Endodermal cell (in vitro differentiated cells): Measurements from ENCODE around the gene PHLDA2. TPM values are rescaled to one million over a fixed set of nuclear protein-coding genes. Genes with fewer than 3 reads are reported as not detected.

Experiments used
- DNase-seq: peaks from one replicate; pipeline ENCODE4 v3.0.0-alpha.2; 2017
- H3K27ac ChIP-seq: 2 replicates; pipeline ENCODE4 v1.5.1; 2013; ENCODE audit warnings: mild to moderate bottlenecking, low read depth, low read length, moderate library complexity
- H3K27me3 ChIP-seq: 2 replicates; pipeline ENCODE4 v1.6.1; 2013; ENCODE audit warnings: mild to moderate bottlenecking, low read length, moderate library complexity; ENCODE audit not compliant: insufficient read depth, control insufficient read depth, poor library complexity, severe bottlenecking
- H3K36me3 ChIP-seq: 2 replicates; pipeline ENCODE4 v1.7.0; 2013; ENCODE audit warnings: mild to moderate bottlenecking, low read length, moderate library complexity; ENCODE audit not compliant: control insufficient read depth, insufficient read depth
- H3K4me1 ChIP-seq: one replicate; pipeline ENCODE4 v1.7.0; 2013; ENCODE audit warnings: low read length; ENCODE audit not compliant: control insufficient read depth, insufficient read depth
- H3K4me3 ChIP-seq: 2 replicates; pipeline ENCODE4 v1.5.1; 2013; ENCODE audit warnings: mild to moderate bottlenecking, low read length, moderate library complexity
- H3K9ac ChIP-seq: 2 replicates; pipeline ENCODE4 v1.6.1; 2013; ENCODE audit warnings: mild to moderate bottlenecking, low read length, moderate library complexity; ENCODE audit not compliant: poor library complexity, severe bottlenecking; ENCODE audit errors: extremely low read depth
- H3K9me3 ChIP-seq: 2 replicates; pipeline ENCODE4 v1.6.1; 2013; ENCODE audit warnings: mild to moderate bottlenecking, low read length, moderate library complexity; ENCODE audit not compliant: control insufficient read depth
- H3K27ac Mint-ChIP-seq: 2 replicates; pipeline ENCODE4 v1.8.0; 2020; ENCODE audit warnings: mixed read lengths
- H3K27me3 Mint-ChIP-seq: 2 replicates; pipeline ENCODE4 v1.8.0; 2021; ENCODE audit warnings: mild to moderate bottlenecking, mixed read lengths; ENCODE audit not compliant: insufficient read depth
- H3K36me3 Mint-ChIP-seq: 2 replicates; pipeline ENCODE4 v1.8.0; 2020; ENCODE audit warnings: low read depth, mixed read lengths
- H3K4me1 Mint-ChIP-seq: 2 replicates; pipeline ENCODE4 v1.8.0; 2020; ENCODE audit warnings: mixed read lengths
- H3K4me3 Mint-ChIP-seq: 2 replicates; pipeline ENCODE4 v1.8.0; 2020; ENCODE audit warnings: mild to moderate bottlenecking, moderate library complexity, mixed read lengths
- H3K9me3 Mint-ChIP-seq: 2 replicates; pipeline ENCODE4 v1.8.0; 2020; ENCODE audit warnings: mild to moderate bottlenecking, mixed read lengths
- WGBS, 2 experiments: methylation state at CpG; one replicate each; pipeline versions ENCODE4 v1.1.5 to v1.1.7; 2013; ENCODE audit warnings: missing lambda C conversion rate in 2 of 2, mixed read lengths in 1 of 2; ENCODE audit not compliant: insufficient coverage in 1 of 2, insufficient read length in 1 of 2; 5-methylcytosine and 5-hydroxymethylcytosine counted together
- total RNA-seq, 2 donors: library from RNA; stranded (reverse); fragmentation: NEBNext Ultra II Directional in 1 of 2; extraction: Animal tissue kit (Norgen Biotek cat#: 25700) in 1 of 2; gene quantifications; 2 replicates in 1 of 2; 3 replicates in 1 of 2; pipeline ENCODE4 v1.2.1, GENCODE V29; 2021
- TF ChIP-seq, protein P1 (sequence below): fragments of 200-600 bp; sonication (generic); conservative IDR thresholded peaks from 2 replicates; pipeline ENCODE4 v1.5.0; 2021; ENCODE audit warnings: antibody characterized with exemption, mild to moderate bottlenecking

PHLDA2 gene
- total RNA-seq, 2 donors from 2014 or later = 3.0 to 5.1 TPM

DNA sequence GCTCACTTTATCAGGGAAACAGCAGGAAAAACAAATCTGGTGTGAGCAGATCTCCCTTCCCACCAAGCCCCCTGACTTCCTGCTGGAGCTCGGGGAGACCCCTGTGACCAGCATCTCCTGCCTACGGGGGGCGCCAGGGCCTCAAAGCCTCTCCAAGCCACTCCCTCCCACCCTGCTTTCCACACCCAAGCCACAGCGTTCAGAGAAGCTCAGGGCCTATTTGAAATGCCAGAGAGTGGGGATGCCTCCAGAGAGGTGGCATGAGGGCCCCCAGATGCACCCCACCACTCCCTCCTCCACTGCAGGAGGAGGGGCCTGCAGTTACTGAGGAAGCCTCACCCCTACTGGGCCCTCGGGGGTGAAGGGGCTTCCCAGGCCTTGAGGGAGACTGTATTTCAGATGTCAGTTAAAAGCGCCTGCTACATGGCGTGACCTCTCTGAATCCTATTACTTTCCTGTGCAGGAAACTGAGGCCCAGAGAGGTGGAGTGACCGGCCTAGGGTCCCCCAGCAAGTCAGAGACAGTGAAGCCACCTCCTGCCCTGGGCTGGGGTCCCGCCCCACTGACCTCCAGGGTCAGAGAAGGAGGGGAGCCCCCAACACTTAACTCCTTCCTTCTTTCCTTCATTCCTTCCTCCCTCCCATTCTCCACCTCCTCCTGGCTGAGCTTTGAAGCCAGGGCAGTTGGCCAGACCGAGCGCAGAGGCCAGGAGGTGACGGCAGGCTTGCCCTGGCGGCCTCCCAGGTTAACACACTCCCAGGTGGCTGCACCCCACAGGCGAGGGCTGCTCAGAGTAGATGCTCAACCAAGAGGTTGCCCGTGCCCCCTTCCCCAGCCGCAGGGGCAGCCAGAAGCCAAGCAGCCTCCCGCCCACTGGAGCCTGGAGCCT is 37.6 kb downstream of the PHLDA2 start:
- H3K9me3 Mint-ChIP-seq = no peaks in the 10 kb centered on the region
- Histone ChIP-seq H3K36me3 (no peaks in the 10 kb centered on the region), H3K27ac (no peak overlapping the region), H3K9ac (no peak overlapping the region), H3K9me3 (no peaks in the 10 kb centered on the region), H3K27me3 (peaks cover 14% of the 10 kb centered on the region), H3K4me1 (no peaks in the 10 kb centered on the region), H3K4me3 (no peak overlapping the region)
- H3K4me1 Mint-ChIP-seq = peaks cover 7% of the 10 kb centered on the region
- H3K27me3 Mint-ChIP-seq = peaks cover 52% of the 10 kb centered on the region
- TF ChIP-seq, protein P1, sequence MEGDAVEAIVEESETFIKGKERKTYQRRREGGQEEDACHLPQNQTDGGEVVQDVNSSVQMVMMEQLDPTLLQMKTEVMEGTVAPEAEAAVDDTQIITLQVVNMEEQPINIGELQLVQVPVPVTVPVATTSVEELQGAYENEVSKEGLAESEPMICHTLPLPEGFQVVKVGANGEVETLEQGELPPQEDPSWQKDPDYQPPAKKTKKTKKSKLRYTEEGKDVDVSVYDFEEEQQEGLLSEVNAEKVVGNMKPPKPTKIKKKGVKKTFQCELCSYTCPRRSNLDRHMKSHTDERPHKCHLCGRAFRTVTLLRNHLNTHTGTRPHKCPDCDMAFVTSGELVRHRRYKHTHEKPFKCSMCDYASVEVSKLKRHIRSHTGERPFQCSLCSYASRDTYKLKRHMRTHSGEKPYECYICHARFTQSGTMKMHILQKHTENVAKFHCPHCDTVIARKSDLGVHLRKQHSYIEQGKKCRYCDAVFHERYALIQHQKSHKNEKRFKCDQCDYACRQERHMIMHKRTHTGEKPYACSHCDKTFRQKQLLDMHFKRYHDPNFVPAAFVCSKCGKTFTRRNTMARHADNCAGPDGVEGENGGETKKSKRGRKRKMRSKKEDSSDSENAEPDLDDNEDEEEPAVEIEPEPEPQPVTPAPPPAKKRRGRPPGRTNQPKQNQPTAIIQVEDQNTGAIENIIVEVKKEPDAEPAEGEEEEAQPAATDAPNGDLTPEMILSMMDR = peak; percentile 58
- DNase-seq = peak; percentile 75
- peak overlapping the region; percentile 54 for H3K4me3 Mint-ChIP-seq
- WGBS, 2 experiments = 69% methylated on average over 7 to 17 of the region's 17 CpGs
- H3K36me3 Mint-ChIP-seq = no peaks in the 10 kb centered on the region
- H3K27ac Mint-ChIP-seq = peak overlapping the region; percentile 72

DNA sequence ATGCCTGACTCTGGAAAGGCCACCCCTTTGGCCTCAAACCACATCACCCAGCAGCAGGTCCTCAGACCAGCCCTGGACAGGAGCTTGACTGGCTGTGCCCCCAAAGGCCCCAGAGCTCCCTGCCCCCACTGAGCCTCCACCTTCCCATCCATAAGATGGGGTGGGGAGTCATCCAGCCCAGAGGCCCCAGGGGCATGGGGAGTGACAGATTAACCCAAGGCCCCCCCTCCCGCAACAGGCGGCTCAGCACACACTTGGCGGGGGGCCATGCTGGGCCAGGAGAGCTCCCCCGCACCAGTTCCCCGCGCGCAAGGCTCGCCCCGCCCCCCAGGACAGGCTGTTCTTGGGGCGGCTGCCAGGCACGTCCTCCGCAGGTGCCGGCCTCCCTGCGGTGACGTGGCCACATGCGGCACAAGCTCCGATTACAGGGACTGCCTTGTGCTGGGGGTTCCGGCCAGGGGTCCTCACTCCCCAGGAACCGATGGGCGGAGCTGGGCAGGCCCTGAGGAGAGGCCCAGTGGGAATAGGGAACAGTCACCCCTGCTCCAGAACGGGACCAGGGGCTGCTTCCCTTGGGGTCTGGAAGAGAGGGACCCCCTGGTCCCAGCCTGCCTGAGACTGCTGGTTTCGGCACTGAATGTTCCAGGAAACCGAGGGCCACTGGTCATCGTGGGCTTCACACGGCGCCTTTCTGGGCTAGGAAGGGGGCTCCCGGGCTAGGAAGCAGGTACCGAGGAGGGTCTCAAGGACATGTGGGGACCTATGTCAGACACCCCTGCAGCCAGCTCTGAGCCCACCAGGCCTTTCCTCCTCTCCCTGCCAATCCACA is 38.5 kb downstream of the PHLDA2 start:
- no peak overlapping the region for H3K4me3 Mint-ChIP-seq
- DNase-seq = no peak
- H3K9me3 Mint-ChIP-seq = no peaks in the 10 kb centered on the region
- H3K27ac ChIP-seq = no peak overlapping the region
- 84 to 85% methylated on average over 13 to 28 of the region's 28 CpGs for WGBS, 2 experiments
- H3K9me3 ChIP-seq = no peaks in the 10 kb centered on the region
- H3K36me3 ChIP-seq = no peaks in the 10 kb centered on the region
- TF ChIP-seq, protein P1 = no peak
- H3K9ac ChIP-seq = no peak overlapping the region
- peaks cover 14% of the 10 kb centered on the region for H3K27me3 ChIP-seq
- H3K4me3 ChIP-seq = no peak overlapping the region
- no peaks in the 10 kb centered on the region for H3K4me1 ChIP-seq
- H3K36me3 Mint-ChIP-seq = no peaks in the 10 kb centered on the region
- H3K4me1 Mint-ChIP-seq = peaks cover 8% of the 10 kb centered on the region
- H3K27ac Mint-ChIP-seq = no peak overlapping the region
- peaks cover 48% of the 10 kb centered on the region for H3K27me3 Mint-ChIP-seq

DNA sequence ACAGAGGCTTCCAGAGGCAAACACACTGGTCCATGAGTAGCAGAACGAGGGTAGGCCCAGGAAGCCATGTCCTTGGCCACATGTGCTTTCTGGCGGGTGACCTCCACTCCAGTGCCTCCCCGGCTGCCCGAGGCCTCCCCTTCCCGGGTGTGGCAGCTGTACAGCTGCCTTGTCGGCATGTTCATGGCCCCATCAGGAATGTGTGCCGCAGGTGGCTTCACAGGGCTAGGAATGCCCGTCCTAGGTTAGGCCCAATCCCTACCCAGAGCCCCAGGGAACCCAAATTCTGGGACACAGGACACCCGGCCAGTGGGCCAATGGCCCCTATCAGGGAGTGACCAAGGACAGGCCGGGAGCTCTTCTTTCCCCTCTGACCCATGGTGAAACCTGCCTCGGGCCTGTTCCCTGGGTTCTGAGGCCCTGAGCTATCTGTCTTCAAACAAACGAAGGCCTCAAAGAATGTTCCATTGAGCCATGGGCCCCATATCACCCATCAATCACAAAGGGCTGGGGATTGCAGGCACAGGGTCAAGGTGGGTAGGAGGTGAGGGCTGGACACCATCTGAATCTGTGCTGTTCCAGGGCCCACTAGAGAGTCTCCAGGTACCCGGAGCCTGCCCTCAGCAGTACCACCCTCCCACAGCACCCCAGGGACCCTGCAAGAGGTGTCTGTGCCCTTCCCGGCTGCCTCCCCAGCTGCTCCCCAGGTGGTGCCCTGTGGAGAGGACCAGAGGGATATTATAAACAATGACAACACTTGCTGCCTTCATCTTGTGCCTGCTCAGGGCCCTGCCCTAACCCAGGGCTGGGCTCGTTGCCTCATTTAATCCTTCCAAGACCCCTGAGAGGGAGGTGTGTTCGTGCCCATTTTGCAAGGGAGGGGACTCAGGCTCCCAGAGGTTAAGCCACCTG is 39.6 kb downstream of the PHLDA2 start:
- no peak overlapping the region for H3K4me3 Mint-ChIP-seq
- no peaks in the 10 kb centered on the region for H3K9me3 ChIP-seq
- no peak overlapping the region for H3K9ac ChIP-seq
- no peak for DNase-seq
- no peak overlapping the region for H3K4me3 ChIP-seq
- no peaks in the 10 kb centered on the region for H3K36me3 Mint-ChIP-seq
- 89 to 93% methylated on average over 12 to 16 of the region's 16 CpGs for WGBS, 2 experiments
- H3K4me1 ChIP-seq = no peaks in the 10 kb centered on the region
- H3K4me1 Mint-ChIP-seq = peaks cover 8% of the 10 kb centered on the region
- no peak overlapping the region for H3K27ac Mint-ChIP-seq
- TF ChIP-seq, protein P1 = no peak
- H3K27ac ChIP-seq = no peak overlapping the region
- H3K27me3 Mint-ChIP-seq = peaks cover 43% of the 10 kb centered on the region
- H3K36me3 ChIP-seq = no peaks in the 10 kb centered on the region
- H3K27me3 ChIP-seq = peaks cover 14% of the 10 kb centered on the region
- H3K9me3 Mint-ChIP-seq = no peaks in the 10 kb centered on the region
